NCI-H2029 treated with DMSO at 0.1 percent for 48 hours (cell line): ENCODE measurements around the gene TATDN2.

ENCODE experiments used
- DNase-seq: peaks from one replicate; lab custom pipeline; 2025; lab: John Stamatoyannopoulos, UW

TATDN2 gene, protein sequence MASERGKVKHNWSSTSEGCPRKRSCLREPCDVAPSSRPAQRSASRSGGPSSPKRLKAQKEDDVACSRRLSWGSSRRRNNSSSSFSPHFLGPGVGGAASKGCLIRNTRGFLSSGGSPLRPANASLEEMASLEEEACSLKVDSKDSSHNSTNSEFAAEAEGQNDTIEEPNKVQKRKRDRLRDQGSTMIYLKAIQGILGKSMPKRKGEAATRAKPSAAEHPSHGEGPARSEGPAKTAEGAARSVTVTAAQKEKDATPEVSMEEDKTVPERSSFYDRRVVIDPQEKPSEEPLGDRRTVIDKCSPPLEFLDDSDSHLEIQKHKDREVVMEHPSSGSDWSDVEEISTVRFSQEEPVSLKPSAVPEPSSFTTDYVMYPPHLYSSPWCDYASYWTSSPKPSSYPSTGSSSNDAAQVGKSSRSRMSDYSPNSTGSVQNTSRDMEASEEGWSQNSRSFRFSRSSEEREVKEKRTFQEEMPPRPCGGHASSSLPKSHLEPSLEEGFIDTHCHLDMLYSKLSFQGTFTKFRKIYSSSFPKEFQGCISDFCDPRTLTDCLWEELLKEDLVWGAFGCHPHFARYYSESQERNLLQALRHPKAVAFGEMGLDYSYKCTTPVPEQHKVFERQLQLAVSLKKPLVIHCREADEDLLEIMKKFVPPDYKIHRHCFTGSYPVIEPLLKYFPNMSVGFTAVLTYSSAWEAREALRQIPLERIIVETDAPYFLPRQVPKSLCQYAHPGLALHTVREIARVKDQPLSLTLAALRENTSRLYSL

DNA sequence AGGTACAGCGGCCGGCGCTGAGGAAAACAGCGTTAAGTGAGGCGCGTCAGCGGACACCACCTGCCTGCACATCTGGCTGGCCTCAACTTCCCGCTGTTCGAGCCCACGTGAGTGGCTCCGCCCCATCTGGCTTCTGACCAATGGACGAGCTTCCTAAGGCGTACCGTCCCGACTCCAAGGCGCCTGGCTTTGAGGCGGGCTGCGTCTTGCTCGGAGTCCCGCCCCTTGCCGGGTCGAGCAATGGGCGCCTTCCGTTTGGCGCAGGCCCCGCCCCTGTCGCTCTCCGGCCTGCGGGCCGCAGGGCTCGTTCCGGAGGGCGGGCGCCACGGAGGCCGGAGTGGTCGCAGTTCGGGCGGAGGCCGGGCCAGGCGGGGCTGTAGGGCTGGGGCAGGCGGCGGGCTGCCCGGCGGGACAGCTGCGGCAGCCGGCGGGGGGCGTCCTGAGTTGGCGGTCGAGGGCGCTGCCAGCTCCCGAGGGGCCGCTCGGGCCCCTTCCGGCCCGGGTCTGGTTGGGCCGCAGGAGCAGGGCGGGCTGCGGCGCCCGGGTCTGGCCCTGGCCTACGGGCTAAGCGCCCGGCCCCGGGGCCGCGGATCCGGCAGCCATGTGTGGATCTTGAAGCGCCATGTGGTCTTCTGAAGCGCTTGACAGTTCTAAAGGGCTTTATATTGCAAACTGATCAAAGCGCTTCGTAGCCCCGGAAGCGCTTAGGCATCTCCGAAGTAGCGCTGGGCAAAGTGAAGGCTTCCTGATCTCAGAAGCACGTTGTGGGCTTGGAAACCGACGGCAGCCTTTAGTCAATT is at the start of gene TATDN2:
TATDN2 (plus strand) TSS at position 276 of the 800 bp plus-strand sequence. CDS start 742 bp downstream, outside the sequence.
- peak; percentile 96 for DNase-seq

DNA sequence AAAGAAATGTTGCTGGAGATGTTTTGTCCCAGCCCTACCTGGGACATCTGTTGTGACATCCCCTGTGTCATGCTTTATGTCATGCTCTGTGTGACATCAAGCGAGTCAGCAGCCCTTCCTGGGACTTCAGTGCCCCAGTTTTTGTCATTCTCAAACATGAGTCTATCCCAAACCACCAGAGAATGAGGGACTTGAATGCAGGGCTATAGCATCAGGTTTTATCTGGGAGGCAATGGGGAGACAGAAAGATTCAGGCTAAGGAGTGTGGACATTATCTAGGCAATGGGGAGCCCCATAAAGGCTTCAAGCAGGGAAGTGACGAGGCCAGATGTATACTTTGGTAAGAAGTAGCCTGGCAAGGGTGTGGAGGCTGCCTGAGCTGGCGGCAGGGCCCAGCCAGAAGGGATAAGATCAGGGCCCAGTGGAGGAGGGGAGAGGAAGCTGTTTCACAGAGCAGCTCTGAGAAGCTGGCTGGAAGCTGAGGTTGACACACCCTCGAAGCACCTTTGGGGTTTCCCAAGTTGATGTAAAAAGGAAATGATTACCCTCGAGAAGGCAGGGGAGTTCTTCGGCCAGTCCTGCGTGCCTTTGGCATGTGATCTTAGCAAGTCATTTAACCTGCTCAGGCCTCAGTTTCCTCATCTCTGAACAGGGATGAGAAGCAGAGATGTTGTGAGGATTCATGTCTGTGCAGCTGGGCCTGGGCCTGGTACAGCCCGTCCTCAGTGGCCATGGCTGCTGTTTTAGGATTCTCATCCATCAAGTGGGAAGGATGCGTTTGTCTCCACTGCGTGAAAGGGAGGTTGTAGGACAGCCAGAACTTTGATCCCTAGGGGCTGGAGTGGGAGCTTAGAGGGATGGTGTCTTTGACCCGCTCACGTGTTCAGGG is 49.3 kb upstream of the TATDN2 start:
- no peak for DNase-seq

GRCh38 chr3:10204921-10205320 is 43.3 kb upstream of the TATDN2 start:
- no peak for DNase-seq

DNA sequence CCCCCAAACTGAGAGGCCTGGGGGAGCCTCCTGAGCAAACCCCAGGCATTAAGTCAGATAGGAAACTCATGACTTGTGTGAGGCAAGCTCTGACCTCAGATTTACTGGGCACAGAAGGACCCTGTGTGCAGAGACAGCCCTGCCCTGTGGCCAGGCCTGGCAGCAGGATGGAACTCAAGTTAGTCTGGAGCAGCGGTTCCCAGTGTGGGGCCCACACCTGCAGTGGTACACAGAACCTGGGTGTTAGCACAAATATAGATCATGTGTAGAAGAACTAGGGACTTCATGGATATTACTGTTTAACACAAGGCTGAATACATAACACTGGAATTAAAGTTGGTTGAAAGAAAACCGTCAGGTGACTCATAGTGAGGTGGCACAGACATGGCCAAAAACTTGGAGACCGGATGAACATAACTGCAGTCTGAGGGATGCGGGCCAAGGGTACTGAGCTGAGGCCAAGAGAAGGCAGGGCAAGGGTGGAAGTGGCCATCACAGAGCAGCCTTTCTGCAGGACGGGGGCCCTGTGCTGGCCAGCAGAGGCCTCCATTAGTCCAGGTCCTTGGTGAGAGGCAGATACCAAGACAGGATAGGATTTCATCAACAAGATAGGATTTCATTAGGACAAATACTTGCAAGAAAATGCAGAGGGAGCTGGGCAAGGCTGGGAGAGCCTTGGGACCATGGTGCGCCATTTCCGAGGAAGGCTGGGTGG is 42.7 kb upstream of the TATDN2 start:
- DNase-seq, result no peak

DNA sequence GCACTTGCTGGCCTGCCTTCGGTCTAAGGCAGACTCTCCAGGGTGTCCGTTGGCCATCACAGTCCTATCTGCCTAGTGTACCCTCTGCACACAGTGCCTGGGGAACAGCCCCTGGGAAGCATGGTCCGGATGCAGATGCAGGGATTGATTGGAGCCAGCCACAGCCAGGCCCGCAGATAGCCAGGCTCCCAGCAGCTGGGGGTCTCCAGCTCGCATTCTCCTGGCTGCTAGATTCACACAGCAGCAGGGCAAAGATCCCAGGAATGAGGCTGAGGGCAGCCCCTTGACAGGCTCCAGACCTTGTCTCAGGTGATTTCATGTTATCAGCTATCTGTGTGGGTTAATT is 42.1 kb upstream of the TATDN2 start:
- DNase-seq, result no peak

DNA sequence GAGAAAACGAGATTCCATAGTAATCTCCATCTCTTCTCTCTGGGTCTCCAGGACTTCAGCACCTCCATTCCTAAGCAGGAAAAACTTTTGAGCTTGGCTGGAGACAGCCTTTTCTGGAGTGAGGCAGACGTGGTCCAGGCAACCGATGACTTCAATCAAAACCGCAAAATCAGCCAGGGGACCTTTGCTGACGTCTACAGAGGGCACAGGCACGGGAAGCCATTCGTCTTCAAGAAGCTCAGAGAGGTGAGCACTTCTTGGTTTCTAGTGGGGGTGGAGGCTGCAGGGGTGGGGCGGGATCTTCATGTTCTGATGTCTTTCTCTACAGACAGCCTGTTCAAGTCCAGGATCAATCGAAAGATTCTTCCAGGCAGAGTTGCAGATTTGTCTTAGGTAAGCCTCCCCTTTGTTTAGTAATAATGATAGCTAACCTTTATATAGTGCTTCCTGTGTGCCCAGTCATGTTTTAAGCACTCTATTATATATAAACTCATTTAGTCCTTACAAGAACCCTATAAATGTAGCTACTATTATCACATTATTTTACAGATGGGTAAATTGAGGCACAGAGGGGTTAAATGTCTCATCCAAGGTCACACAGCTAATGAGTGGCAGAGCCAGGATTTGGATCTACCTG is 35.0 kb upstream of the TATDN2 start:
- DNase-seq, result no peak

DNA sequence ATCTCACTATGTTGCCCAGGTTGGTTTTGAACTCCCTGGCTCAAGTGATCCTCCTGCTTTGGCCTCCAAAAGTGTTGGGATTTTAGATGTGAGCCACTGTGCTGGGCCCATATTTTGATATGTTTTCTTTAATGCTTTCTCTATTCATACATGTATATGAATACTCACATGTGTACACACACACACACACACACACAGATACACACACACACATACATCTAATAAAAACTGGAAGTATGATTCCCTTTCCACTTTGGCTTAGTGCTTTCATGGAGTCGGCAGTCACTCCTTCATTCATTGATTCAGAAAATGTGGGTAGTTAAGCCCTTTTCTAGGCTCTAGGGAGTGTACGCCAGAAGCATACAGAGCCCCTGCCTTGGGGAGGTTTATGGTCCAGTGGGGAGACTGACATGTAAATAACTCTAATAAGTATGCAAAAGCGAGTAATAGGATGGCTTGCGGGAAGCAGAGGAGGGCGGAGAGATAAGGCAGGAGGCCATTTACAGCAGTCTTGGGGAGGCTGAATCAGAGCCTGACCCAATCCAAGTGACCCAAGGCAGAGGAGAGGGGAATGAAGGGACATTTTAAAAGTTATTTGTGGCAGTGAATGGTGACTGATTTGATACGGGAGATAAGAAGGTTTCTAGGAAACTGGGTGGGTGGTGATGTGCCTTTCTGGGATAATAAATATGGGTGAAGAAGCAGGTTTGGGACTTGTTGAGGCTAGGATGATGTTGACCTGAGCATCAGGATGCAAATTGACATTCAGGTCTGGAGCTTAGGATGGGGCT is 32.5 kb upstream of the TATDN2 start:
- no peak for DNase-seq

- DNase-seq, result no peak
These were observed 30.9 kb upstream of the TATDN2 start for GRCh38 chr3:10217359-10217758.

GRCh38 chr3:10219737-10220136 is 28.5 kb upstream of the TATDN2 start:
- DNase-seq, result peak; percentile 90

- DNase-seq, result no peak
These were observed 24.3 kb upstream of the TATDN2 start for GRCh38 chr3:10223676-10224639.

DNA sequence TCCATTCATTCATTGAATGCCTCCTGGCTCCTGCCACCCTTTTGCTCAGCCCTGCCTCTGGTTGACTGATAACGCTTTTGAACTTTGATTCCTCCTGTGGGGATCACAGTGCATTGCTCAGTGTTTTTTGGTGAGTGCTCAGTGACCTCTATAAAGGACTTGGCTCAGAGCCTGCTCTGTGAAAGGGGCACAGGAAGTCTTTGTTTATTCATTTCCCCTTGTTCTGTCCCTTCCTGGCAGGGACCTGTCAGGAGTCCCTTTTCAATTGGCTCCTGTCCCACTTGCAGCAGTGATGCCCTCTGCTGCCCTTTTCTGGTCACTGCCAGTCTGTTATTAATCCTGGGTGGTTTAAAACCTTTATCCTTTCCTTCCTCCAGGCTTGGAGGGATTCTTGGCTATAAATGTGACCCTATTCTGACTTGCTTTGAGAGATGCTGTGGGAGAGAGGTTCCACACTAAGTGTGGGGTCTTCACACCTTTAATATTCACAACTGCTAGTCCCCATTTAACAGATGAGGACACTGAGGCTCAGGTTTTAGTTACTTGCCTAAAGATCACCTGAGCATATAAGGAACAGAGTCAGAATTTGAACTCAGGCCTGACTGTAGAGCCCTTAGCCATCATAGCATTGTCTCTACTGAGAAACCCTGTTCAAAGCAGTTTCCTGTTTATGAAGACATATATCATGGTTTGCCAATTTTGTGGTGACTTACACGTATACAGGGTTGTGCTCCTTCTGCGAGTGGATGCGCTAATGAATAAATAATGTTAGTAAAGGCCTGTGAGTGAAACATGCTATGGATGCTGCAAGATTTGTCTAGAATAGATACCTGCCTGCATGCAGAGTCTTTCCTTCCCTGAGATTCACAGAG is 23.2 kb upstream of the TATDN2 start:
- peak; percentile 94 for DNase-seq

- DNase-seq, result no peak
These were observed 22.0 kb upstream of the TATDN2 start for GRCh38 chr3:10226293-10226692.

DNA sequence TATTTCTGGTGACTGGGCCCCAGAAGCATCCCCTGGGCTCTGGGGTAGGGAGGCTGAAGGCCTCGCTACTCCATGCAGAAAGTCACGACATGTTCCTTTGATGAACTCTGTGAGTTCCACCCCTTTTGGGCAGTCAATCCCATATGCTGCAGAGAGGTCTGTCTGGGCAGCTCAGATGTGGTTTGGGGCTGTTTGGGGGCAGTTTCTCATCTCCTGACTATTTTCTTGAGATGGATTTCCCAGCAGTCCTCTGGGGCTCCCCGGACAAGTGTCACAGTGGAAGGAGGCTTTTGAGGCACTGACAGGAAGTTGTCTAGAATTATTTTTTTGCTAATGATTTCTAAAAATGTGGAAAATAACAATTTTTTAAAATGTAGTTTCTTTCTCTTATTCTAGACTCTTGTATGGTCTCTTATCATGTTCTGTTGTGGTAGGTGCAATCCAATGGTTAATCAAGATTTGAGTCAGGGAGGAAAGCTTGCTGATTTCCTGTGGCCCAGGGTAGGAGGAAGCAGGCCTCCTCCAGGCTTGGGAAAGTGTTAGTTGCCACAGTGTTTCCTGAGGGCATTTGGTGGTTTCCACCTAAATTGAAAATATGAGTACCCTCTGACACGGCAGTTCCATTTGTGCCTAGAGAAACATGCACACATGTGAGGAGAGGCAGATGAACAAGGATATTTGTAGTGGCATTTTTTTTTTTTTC is 19.9 kb upstream of the TATDN2 start:
- no peak for DNase-seq

DNA sequence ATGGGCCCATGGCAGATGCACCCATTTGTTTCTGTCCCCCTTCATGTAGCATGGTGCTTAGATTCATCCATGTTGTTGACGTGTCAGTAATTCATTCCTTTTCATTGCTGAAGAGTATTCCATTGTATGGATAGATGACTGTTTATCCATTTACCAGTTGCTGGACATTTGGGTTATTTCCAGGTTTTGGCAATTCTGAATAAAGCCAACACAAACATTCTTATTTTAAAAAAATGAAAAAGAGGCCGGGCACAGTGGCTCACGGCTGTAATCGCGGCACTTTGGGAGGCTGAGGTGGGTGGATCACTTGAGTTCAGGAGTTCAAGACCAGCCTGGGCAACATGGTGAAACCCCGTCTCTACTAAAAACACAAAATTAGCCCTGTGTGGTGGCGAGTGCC is 18.7 kb upstream of the TATDN2 start:
- DNase-seq, result no peak

DNA sequence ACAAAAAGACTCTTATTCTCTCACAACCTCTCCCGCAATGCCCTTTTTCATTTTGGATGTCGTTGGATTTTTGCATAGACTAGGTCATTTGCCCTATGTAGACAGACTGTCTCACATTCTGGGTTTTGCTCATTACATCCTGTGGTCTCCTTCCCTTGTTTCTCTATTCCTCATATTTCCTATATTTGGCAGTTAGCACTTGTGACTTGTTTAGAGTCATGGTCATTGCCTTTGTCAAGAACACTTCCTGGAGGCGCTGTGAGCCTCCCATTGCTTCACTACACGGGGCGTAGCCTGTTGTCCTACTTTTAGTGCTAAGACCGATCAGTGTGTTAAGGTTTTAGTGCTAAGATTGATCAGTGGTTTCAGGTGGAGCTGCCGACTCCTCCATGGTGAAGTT is 16.1 kb upstream of the TATDN2 start:
- no peak for DNase-seq

DNA sequence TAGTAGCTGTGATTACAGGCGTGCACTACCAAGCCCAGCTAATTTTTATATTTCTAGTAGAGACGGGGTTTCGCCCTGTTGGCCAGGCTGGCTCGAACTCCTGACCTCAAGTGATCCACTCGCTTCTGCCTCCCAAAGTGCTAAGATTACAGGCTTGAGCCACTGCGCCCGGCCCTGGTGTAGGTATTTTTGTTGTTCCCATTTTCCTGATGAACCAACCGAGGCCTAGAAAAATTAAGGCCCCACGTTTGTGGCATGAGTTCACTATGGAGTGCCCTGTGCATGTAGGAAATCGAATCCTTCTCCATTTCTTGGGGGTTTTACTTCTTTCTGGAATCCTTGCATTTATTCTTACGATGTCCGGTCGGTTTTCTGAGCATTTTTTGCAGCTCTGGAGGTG is 14.3 kb upstream of the TATDN2 start:
- DNase-seq, result no peak
